SK-N-SH treated with all-trans-retinoic acid at 6 μM for 48 hours (cell line): ENCODE measurements around the gene MTCL3.

Source experiments
- ATAC-seq: fragments of 200-7000 bp; cut with Tn5 transposase; 3 replicates; pipeline ENCODE4 v1.9.1; 2020; ENCODE audit warnings: mild to moderate bottlenecking, moderate library complexity
- ARNTL ChIP-seq: fragments of 450-650 bp; formaldehyde crosslinking; IDR thresholded peaks from 2 replicates; pipeline ENCODE4 v1.5.0; 2020; ENCODE audit warnings: low read depth, mild to moderate bottlenecking, moderate library complexity, borderline replicate concordance
- CREB5 ChIP-seq: fragments of 250-450 bp; sonication (Bioruptor Pico); IDR thresholded peaks from 2 replicates; pipeline ENCODE4 v1.5.1; 2020; ENCODE audit warnings: low read depth, mild to moderate bottlenecking, moderate library complexity
- CSDC2 ChIP-seq: fragments of 250-450 bp; sonication (Bioruptor Pico); IDR thresholded peaks from 2 replicates; pipeline ENCODE4 v1.5.0; 2020; ENCODE audit warnings: mild to moderate bottlenecking, moderate library complexity
- CSRNP3 ChIP-seq: fragments of 250-450 bp; sonication (Bioruptor Pico); IDR thresholded peaks from 2 replicates; pipeline ENCODE4 v1.5.1; 2021; ENCODE audit warnings: mild to moderate bottlenecking, moderate library complexity
- ESRRG ChIP-seq: fragments of 250-450 bp; sonication (Bioruptor Pico); IDR thresholded peaks from 2 replicates; pipeline ENCODE4 v1.6.1; 2021; ENCODE audit warnings: mild to moderate bottlenecking
- GLIS3 ChIP-seq: fragments of 250-450 bp; sonication (Bioruptor Pico); IDR thresholded peaks from 2 replicates; pipeline ENCODE4 v1.5.0; 2020; ENCODE audit warnings: mild to moderate bottlenecking, moderate library complexity
- ISL1 ChIP-seq: fragments of 250-450 bp; sonication (Bioruptor Pico); IDR thresholded peaks from 2 replicates; pipeline ENCODE4 v2.1.2; 2022; ENCODE audit warnings: mild to moderate bottlenecking, moderate library complexity
- OSR1 ChIP-seq: fragments of 250-450 bp; sonication (Bioruptor Pico); IDR thresholded peaks from 2 replicates; pipeline ENCODE4 v1.8.0; 2022; ENCODE audit warnings: moderate library complexity, mild to moderate bottlenecking, inconsistent platforms
- PATZ1 ChIP-seq: fragments of 250-450 bp; sonication (Bioruptor Pico); IDR thresholded peaks from 2 replicates; pipeline ENCODE4 v1.8.0; 2020; ENCODE audit warnings: mild to moderate bottlenecking, moderate library complexity, borderline replicate concordance
- PPARA ChIP-seq: fragments of 250-450 bp; sonication (Bioruptor Pico); IDR thresholded peaks from 2 replicates; pipeline ENCODE4 v1.5.0; 2020; ENCODE audit warnings: mild to moderate bottlenecking, borderline replicate concordance
- RARB ChIP-seq: fragments of 250-450 bp; sonication (Bioruptor Pico); IDR thresholded peaks from 2 replicates; pipeline ENCODE4 v1.8.0; 2021; ENCODE audit warnings: mild to moderate bottlenecking, moderate library complexity
- SNAI2 ChIP-seq: fragments of 250-450 bp; sonication (Bioruptor Pico); IDR thresholded peaks from 2 replicates; pipeline ENCODE4 v1.5.0; 2020; ENCODE audit warnings: mild to moderate bottlenecking, moderate library complexity
- TCF4 ChIP-seq: fragments of 250-450 bp; sonication (Bioruptor Pico); IDR thresholded peaks from 2 replicates; pipeline ENCODE4 v1.8.0; 2021; ENCODE audit warnings: mild to moderate bottlenecking, moderate library complexity, borderline replicate concordance
- TOX ChIP-seq: fragments of 250-450 bp; sonication (Bioruptor Pico); IDR thresholded peaks from 2 replicates; pipeline ENCODE4 v1.8.0; 2021; ENCODE audit warnings: mild to moderate bottlenecking, moderate library complexity, borderline replicate concordance
- TSHZ2 ChIP-seq: fragments of 250-450 bp; sonication (Bioruptor Pico); IDR thresholded peaks from 2 replicates; pipeline ENCODE4 v1.5.0; 2020; ENCODE audit warnings: mild to moderate bottlenecking, moderate library complexity
- ZC3H10 ChIP-seq: fragments of 250-450 bp; sonication (Bioruptor Pico); IDR thresholded peaks from 2 replicates; pipeline ENCODE4 v1.5.1; 2021; ENCODE audit warnings: mild to moderate bottlenecking, moderate library complexity
- ZFP3 ChIP-seq: fragments of 250-450 bp; sonication (Bioruptor Pico); IDR thresholded peaks from 2 replicates; pipeline ENCODE4 v1.5.0; 2020; ENCODE audit warnings: mild to moderate bottlenecking, moderate library complexity
- ZFP30 ChIP-seq: fragments of 450-650 bp; formaldehyde crosslinking; IDR thresholded peaks from 2 replicates; pipeline ENCODE4 v1.5.0; 2022; ENCODE audit warnings: mild to moderate bottlenecking, moderate library complexity
- ZNF565 ChIP-seq: fragments of 450-650 bp; formaldehyde crosslinking; conservative IDR thresholded peaks from 2 replicates; pipeline ENCODE4 v1.5.0; 2020; ENCODE audit warnings: low read depth, mild to moderate bottlenecking, moderate library complexity
- ZNF8 ChIP-seq: fragments of 450-650 bp; formaldehyde crosslinking; IDR thresholded peaks from 2 replicates; pipeline ENCODE4 v1.5.0; 2020; ENCODE audit warnings: mild to moderate bottlenecking, moderate library complexity
- TF ChIP-seq, protein P1 (sequence below): fragments of 250-450 bp; sonication (Bioruptor Pico); IDR thresholded peaks from 2 replicates; pipeline ENCODE4 v1.8.0; 2021; ENCODE audit warnings: low read depth, mild to moderate bottlenecking, moderate library complexity, borderline replicate concordance

MTCL3 gene

DNA sequence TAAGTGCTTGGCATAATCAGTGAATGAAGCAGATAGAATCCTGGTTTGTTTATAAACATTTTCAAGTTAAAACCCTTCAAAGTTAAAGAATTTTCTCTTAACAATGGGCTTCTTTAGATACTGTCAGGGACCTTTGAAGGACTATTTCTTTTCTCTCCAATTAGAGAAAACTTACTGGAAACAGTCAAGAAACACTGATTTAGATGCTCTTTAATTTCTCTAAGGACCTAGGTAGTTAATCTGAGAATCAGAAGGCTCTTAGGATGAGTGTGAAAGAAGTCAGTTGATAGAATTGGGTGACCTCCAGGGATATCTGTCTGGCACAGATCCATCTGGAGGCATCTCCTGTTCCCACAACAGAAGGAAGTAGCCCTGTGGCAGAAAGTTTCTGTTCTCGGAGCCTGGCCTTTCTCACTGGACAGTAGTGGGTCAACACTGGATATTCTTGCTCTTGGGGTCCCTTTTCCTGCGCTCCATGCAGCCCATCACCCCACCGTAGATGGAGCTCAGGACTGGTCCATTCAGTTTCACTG lies 82.5 kb downstream of the MTCL3 start:
- no peak; the same call in 2 of the 3 replicates for ATAC-seq
- TF ChIP-seq GLIS3, result no peak
- TF ChIP-seq RARB (CRISPR knock-in tag), result no peak
- no peak for TF ChIP-seq PATZ1 (CRISPR knock-in tag)
- no peak for TF ChIP-seq ZNF565 (CRISPR knock-in tag)
- no peak for TF ChIP-seq CSDC2
- TF ChIP-seq CREB5 (CRISPR knock-in tag), result no peak
- TF ChIP-seq PPARA, result no peak
- TF ChIP-seq ZC3H10, result no peak
- no peak for TF ChIP-seq TOX
- TF ChIP-seq SNAI2 (CRISPR knock-in tag), result no peak
- TF ChIP-seq, protein P1, sequence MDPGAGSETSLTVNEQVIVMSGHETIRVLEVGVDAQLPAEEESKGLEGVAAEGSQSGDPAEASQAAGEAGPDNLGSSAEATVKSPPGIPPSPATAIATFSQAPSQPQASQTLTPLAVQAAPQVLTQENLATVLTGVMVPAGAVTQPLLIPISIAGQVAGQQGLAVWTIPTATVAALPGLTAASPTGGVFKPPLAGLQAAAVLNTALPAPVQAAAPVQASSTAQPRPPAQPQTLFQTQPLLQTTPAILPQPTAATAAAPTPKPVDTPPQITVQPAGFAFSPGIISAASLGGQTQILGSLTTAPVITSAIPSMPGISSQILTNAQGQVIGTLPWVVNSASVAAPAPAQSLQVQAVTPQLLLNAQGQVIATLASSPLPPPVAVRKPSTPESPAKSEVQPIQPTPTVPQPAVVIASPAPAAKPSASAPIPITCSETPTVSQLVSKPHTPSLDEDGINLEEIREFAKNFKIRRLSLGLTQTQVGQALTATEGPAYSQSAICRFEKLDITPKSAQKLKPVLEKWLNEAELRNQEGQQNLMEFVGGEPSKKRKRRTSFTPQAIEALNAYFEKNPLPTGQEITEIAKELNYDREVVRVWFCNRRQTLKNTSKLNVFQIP (CRISPR knock-in tag), result no peak
- TF ChIP-seq ISL1 (CRISPR knock-in tag), result no peak

DNA sequence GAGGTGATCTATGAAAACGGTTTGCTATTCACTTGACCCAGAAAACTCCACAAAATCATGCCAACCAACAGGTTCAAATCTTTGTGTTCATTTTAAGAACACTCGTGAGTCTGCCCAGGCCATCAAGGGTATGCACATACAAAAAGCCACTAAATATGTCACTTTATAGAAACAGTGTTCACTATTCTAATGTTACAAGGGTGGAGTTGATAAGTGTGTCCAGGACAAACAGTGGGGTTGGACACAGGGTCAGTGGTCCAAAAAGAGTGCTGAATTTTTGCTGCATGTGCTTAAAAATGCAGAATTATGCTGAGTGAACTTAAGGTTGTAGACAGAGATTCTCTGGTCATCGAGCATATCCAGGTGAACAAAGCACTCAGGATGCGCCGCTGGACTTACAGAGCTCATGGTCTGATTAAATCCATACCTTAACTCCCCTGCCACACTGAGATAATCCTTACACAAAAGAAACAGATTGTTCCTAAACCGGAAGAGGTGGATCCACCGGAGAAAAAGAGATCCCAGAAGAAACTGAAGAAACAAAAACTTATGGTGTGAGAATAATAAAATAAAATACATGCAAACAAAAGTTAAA lies 83.4 kb downstream of the MTCL3 start:
- no peak for ATAC-seq
- no peak for TF ChIP-seq ZC3H10
- no peak for TF ChIP-seq TSHZ2 (CRISPR knock-in tag)
- no peak for TF ChIP-seq OSR1 (CRISPR knock-in tag)
- TF ChIP-seq ARNTL (CRISPR knock-in tag), result no peak
- no peak for TF ChIP-seq TOX
- TF ChIP-seq, protein P1 (CRISPR knock-in tag), result no peak
- TF ChIP-seq ZFP30 (CRISPR knock-in tag), result no peak
- no peak for TF ChIP-seq PATZ1 (CRISPR knock-in tag)
- no peak for TF ChIP-seq ISL1 (CRISPR knock-in tag)
- no peak for TF ChIP-seq ZFP3 (CRISPR knock-in tag)
- TF ChIP-seq TCF4 (CRISPR knock-in tag), result no peak
- TF ChIP-seq ZNF8 (CRISPR knock-in tag), result no peak
- TF ChIP-seq CSDC2, result no peak
- TF ChIP-seq SNAI2 (CRISPR knock-in tag), result no peak
- TF ChIP-seq ESRRG (CRISPR knock-in tag), result no peak
- TF ChIP-seq ZNF565 (CRISPR knock-in tag), result no peak
- TF ChIP-seq CSRNP3, result no peak
- TF ChIP-seq CREB5 (CRISPR knock-in tag), result no peak
- no peak for TF ChIP-seq RARB (CRISPR knock-in tag)
- TF ChIP-seq, all 23 proteins: peak for 0
